ENCODE results near the gene LONP1. TPM values are rescaled to one million over a fixed set of nuclear protein-coding genes. Genes with fewer than 3 reads are reported as not detected.

Gene LONP1
- total RNA-seq, 2 experiments from 2014 or later, result 324 to 342 TPM

DNA sequence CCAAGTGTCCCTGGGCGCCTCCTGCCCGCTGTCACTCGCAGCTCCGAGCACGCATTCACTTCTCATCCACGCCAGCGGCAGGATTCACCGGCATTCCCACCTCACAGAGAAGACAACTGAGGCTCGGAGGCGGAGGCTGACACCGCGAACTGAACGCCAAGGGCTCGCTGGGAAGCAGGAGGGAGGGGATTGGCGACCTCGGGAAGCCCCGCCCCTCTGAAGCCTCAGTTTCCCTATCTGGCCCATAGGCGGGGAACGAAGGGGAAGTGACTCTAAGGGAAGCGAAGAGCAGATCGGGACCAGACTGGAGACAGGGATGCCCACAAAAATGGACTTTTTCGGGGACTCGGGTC, 39.9 kb downstream of the LONP1 start:
- DNase-seq, result no peak
- Mint-ChIP-seq H3K4me3 (peak overlapping the region; percentile 96), H3K27ac (peak overlapping the region; percentile 95), H3K9me3 (no peaks in the 10 kb centered on the region), H3K4me1 (ENCODE audit: low read depth) (peaks cover 15% of the 10 kb centered on the region), H3K27me3 (no peaks in the 10 kb centered on the region), H3K36me3 (ENCODE audit: low read depth) (peaks cover 8% of the 10 kb centered on the region)
- TF ChIP-seq, protein P1, sequence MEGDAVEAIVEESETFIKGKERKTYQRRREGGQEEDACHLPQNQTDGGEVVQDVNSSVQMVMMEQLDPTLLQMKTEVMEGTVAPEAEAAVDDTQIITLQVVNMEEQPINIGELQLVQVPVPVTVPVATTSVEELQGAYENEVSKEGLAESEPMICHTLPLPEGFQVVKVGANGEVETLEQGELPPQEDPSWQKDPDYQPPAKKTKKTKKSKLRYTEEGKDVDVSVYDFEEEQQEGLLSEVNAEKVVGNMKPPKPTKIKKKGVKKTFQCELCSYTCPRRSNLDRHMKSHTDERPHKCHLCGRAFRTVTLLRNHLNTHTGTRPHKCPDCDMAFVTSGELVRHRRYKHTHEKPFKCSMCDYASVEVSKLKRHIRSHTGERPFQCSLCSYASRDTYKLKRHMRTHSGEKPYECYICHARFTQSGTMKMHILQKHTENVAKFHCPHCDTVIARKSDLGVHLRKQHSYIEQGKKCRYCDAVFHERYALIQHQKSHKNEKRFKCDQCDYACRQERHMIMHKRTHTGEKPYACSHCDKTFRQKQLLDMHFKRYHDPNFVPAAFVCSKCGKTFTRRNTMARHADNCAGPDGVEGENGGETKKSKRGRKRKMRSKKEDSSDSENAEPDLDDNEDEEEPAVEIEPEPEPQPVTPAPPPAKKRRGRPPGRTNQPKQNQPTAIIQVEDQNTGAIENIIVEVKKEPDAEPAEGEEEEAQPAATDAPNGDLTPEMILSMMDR (IDR thresholded peaks at IDR 0.05), result no peak
- CTCF ChIA-PET, result interaction anchor here (1.2 kb wide), 1 partner anchor 10 kb away, joined by 4 read pairs; no protein-coding TSS in a partner anchor
- POLR2A ChIA-PET, result interaction anchor here (0.9 to 2.5 kb wide), 6 partner anchors 9 to 38 kb away, joined by 3 to 9 read pairs (median 4); partner anchors contain the start of gene RPL36
- peak; percentile 0 for ATAC-seq
- intact Hi-C loops (cut with micrococcal nuclease), result loop anchor here (5.0 kb wide), 1 partner anchor 58 kb away; the partner anchor contains the start of genes SAFB and SAFB2

DNA sequence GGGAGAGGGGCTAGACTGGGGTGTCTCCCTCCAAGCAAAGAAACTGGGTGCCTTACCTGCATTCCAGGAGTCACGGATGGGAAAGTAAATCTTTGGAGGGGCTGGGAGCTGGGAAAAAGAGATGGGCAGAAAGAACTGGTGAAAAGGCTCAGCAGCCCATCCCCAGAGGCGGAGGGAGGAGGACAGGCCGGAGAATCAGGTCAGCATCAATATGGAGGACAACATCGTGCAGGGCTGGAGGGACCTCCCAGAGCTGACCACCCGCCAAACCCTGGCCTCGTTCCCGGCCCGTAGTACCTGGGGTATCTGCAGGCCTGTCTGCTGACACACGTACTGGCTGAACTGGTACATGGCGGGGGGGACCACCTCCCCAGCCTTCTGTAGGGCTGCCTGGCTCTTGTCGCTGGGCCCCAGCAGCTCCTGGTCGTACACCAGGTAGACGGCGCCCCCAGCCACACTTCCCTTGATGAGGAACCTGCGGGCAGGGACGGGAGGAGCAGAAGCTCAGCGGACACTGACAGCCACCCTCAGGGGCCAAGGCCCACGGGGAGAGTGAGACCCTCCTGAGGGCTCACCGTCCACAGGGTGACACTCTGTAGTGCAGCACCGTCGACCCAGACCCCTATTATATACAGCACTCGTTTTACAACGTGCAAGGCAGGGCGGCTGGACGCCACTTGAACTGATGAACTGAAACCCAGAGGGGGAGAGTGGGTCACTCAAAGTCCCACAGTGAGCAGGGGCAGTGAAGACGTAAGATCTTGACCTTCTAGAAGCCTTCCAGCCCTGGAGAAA, 40.5 kb downstream of the LONP1 start:
- H3K27ac Mint-ChIP-seq, result peak overlapping the region; percentile 95
- ChIA-PET POLR2A (interaction anchor here (0.9 to 2.5 kb wide), 7 partner anchors 8 to 55 kb away, joined by 3 to 9 read pairs (median 4); partner anchors contain the start of gene RPL36), CTCF (interaction anchor here (1.2 kb wide), 1 partner anchor 10 kb away, joined by 4 read pairs; no protein-coding TSS in a partner anchor)
- ATAC-seq (no peak), DNase-seq (no peak)
- H3K4me1 Mint-ChIP-seq (ENCODE audit: low read depth), result peaks cover 15% of the 10 kb centered on the region
- no peaks in the 10 kb centered on the region for H3K9me3 Mint-ChIP-seq
- H3K4me3 Mint-ChIP-seq, result peak overlapping the region; percentile 96
- intact Hi-C loops (cut with micrococcal nuclease), result loop anchor here (5.0 kb wide), 1 partner anchor 57 kb away; the partner anchor contains the start of genes SAFB and SAFB2
- TF ChIP-seq, protein P1 (IDR thresholded peaks at IDR 0.05), result no peak
- no peaks in the 10 kb centered on the region for H3K27me3 Mint-ChIP-seq
- peaks cover 8% of the 10 kb centered on the region for H3K36me3 Mint-ChIP-seq (ENCODE audit: low read depth)

DNA sequence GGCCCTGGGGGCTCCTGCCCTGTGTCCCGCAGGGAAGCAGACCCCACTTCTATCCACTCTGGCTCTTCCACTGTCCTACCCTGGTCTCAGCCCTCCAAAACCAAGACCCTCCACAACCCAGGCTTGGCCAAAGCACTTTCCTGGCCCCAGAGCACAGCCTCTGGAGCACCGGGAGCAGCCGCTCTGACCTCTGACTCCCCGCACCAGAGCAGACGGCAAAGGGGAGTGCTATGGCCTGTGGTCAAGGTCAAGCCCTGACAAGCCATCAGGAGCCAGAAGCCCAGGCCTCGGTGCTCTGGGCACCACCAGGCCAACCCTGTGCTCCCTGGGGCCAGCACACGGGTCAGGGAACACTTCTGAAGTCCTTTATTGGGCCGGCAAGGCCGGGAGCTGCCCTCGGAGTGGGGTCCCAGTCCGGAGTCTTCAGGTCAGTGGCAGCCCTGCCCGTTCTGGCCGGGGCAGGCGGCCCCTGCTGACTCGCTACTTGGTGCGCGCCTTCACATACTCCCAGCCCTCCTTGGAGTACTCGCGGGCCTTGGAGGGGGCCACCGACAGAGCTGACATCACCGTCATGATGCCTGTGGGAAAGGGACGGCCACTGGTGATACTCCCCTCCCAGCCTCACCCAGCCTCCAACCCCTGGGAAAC, 41.8 kb downstream of the LONP1 start:
- Mint-ChIP-seq H3K36me3 (ENCODE audit: low read depth) (peaks cover 13% of the 10 kb centered on the region), H3K27me3 (no peaks in the 10 kb centered on the region), H3K4me3 (no peak overlapping the region), H3K9me3 (no peaks in the 10 kb centered on the region), H3K27ac (no peak overlapping the region), H3K4me1 (ENCODE audit: low read depth) (peaks cover 15% of the 10 kb centered on the region)
- DNase-seq, result no peak
- TF ChIP-seq, protein P1 (IDR thresholded peaks at IDR 0.05), result no peak
- ChIA-PET CTCF (no interaction called here), POLR2A (interaction anchor here (2.2 to 2.5 kb wide), 2 partner anchors 9 to 13 kb away, joined by 9 to 10 read pairs; no protein-coding TSS in a partner anchor)
- ATAC-seq, result no peak
- intact Hi-C loops (cut with micrococcal nuclease), result no loop called here

DNA sequence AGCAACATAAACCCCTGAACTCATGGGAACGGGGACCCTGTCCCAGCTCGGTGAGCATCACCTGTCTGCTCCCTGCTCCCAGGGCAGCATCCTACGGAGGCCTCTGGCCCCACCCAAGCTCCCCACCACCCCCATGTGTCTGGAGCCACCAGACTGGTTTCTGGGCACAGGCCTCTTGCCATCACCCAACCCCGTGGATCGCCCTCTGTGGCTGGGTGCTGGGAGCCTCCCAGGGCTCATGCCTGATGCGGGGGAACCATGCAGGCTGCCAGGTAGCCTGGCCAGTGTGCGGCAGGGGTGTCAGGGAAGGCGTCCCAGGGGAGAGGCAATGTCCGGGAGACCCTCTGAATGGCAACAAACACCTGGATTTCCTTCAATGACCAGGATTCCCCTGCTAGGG, 42.4 kb downstream of the LONP1 start:
- Mint-ChIP-seq H3K9me3 (no peaks in the 10 kb centered on the region), H3K27me3 (no peaks in the 10 kb centered on the region), H3K4me1 (ENCODE audit: low read depth) (peaks cover 15% of the 10 kb centered on the region), H3K36me3 (ENCODE audit: low read depth) (peaks cover 18% of the 10 kb centered on the region), H3K27ac (no peak overlapping the region), H3K4me3 (no peak overlapping the region)
- ChIA-PET CTCF (no interaction called here), POLR2A (interaction anchor here (1.0 to 2.2 kb wide), 3 partner anchors 10 to 150 kb away, joined by 3 to 10 read pairs (median 3); no protein-coding TSS in a partner anchor)
- TF ChIP-seq, protein P1 (IDR thresholded peaks at IDR 0.05), result no peak
- no peak for DNase-seq
- ATAC-seq, result no peak
- intact Hi-C loops (cut with micrococcal nuclease), result no loop called here

Measured in activated CD8-positive, alpha-beta T cell treated with anti-CD3 and anti-CD28 coated beads for 36 hours (primary cell).